Natural killer cell treated with Interleukin-12 subunit alpha and Interleukin-12 subunit beta and Interleukin-15 and Interleukin-18, amount 100 ng/mL, for 72 hours (primary cell): ENCODE measurements around the gene ESRRA. TPM values are rescaled to one million over a fixed set of nuclear protein-coding genes. Genes with fewer than 3 reads are reported as not detected.
A peak's percentile ranks its signal among the peaks of the same experiment; 100 is the strongest.

Experiments
- ATAC-seq, 2 donors: fragments of 150-1000 bp; cut with Tn5 transposase in 1 of 2; sonication (Bioruptor Pico), chemical (Tn5 transposase) in 1 of 2; 2 replicates each; pipeline ENCODE4 v1.10.0; 2021
- DNase-seq: peaks from one replicate; pipeline ENCODE4 v3.0.0; 2022; ENCODE audit warnings: low spot score
- H3K27ac Mint-ChIP-seq, 2 donors: 1 replicate in 1 of 2; 2 replicates in 1 of 2; pipeline ENCODE4 v1.8.0; 2022; ENCODE audit warnings: mixed read lengths in 2 of 2, mild to moderate bottlenecking in 1 of 2, moderate library complexity in 1 of 2
- H3K27me3 Mint-ChIP-seq, 2 donors: 1 replicate in 1 of 2; 2 replicates in 1 of 2; pipeline ENCODE4 v1.8.0; 2022; ENCODE audit warnings: mixed read lengths in 2 of 2
- H3K36me3 Mint-ChIP-seq: one replicate; pipeline ENCODE4 v1.8.0; 2022; ENCODE audit warnings: mixed read lengths
- H3K4me1 Mint-ChIP-seq, 2 donors: 1 replicate in 1 of 2; 2 replicates in 1 of 2; pipeline ENCODE4 v1.8.0; 2022; ENCODE audit warnings: low read depth in 2 of 2, mixed read lengths in 2 of 2, mild to moderate bottlenecking in 1 of 2
- H3K4me3 Mint-ChIP-seq: one replicate; pipeline ENCODE4 v1.8.0; 2022; ENCODE audit warnings: mixed read lengths
- H3K9me3 Mint-ChIP-seq: 2 replicates; pipeline ENCODE4 v1.8.0; 2022; ENCODE audit warnings: mixed read lengths
- total RNA-seq, 2 donors: library from RNA; stranded (reverse); gene quantifications; one replicate each; pipeline ENCODE4 v1.2.3, GENCODE V29; 2022

ESRRA gene
- total RNA-seq, 2 donors from 2014 or later: 67.2 to 116 TPM

DNA sequence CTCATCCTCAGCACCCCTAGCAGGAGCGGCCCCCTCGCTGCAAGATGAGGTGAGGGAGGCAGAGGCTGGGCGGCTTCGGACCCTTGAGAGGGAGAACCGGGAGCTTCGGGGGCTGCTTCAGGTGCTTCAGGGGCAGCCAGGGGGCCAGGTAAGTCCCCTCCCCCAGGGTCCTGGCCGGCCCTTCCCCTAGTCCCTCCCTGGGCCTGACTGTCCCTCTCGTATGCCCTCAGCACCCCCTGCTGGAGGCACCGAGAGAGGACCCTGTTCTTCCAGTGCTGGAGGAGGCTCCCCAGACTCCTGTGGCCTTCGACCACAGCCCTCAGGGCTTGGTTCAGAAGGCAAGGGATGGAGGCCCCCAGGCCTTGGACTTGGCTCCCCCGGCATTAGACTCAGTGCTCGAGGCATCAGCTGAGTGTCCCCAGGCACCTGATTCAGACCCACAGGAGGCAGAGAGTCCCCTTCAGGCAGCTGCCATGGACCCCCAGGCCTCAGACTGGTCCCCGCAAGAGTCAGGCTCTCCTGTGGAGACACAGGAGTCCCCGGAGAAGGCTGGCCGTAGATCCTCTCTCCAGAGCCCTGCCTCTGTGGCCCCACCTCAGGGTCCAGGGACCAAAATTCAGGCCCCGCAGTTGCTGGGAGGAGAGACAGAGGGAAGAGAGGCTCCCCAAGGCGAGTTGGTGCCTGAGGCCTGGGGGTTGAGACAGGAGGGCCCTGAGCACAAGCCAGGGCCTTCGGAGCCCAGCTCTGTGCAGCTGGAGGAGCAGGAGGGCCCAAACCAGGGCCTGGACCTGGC lies 38.6 kb downstream of the ESRRA start:
- Mint-ChIP-seq H3K4me3 (no peak overlapping the region), H3K27ac (no peak overlapping the region), H3K27me3 (no peaks in the 10 kb centered on the region), H3K9me3 (no peaks in the 10 kb centered on the region), H3K36me3 (no peaks in the 10 kb centered on the region), H3K4me1 (peaks cover 19 to 45% of the 10 kb centered on the region in 2 donors)
- DNase-seq (no peak), ATAC-seq (no peak)

DNA sequence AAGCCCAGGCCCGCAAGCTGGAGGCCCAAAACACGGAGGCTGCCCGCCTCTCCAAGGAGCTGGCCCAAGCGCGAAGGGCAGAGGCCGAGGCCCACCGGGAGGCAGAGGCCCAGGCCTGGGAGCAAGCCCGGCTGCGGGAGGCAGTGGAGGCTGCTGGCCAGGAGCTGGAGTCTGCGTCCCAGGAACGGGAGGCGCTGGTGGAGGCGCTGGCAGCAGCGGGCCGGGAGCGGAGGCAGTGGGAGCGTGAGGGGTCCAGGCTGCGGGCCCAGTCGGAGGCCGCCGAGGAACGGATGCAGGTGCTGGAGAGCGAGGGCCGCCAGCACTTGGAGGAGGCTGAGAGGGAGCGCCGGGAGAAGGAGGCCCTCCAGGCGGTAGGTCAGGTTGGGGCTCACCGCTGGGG lies 39.5 kb downstream of the ESRRA start:
- DNase-seq (no peak), ATAC-seq (no peak)
- Mint-ChIP-seq H3K27ac (no peak overlapping the region), H3K4me1 (peaks cover 11 to 37% of the 10 kb centered on the region in 2 donors), H3K36me3 (no peaks in the 10 kb centered on the region), H3K9me3 (no peaks in the 10 kb centered on the region), H3K4me3 (no peak overlapping the region), H3K27me3 (no peaks in the 10 kb centered on the region)

DNA sequence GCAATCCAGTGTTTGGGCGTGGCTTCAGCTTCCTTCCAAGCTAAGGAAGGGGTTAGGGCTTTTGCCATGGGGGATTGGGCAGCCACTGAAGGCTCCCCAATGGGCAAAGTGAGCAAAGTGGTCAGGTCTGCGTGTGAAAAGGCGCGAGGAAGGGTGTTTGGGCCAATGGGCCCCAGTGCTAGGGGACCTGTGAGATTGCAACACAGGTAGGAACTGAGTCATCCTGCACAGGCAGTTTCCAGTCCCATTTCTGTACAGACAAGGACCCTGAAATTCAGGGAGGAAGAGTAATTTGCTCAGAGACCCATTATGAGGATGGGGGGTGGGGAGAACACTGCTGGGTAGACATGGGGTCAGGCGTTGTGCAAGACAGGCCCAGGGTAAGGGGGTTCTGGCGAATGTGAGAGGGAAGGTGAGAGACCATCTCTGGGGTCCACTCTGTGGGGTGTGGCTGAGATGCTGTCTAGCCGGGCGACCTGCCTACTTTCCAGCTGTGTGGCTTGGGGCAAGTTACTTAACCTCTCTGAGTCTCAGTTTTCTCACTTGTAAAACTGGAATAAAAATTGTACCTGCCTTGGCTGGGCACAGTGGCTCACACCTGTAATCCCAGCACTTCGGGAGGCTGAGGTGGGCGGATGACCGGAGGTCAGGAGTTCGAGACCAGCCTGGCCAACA lies 42.0 kb downstream of the ESRRA start:
- no peaks in the 10 kb centered on the region for H3K27me3 Mint-ChIP-seq
- peak; percentile 47 to 56 for ATAC-seq
- no peaks in the 10 kb centered on the region for H3K9me3 Mint-ChIP-seq
- peak overlapping the region; percentile 34 for H3K4me3 Mint-ChIP-seq
- H3K4me1 Mint-ChIP-seq: peaks cover 5 to 26% of the 10 kb centered on the region in 2 donors
- H3K36me3 Mint-ChIP-seq: no peaks in the 10 kb centered on the region
- peak overlapping the region; percentile 40 to 85 for H3K27ac Mint-ChIP-seq
- no peak for DNase-seq

DNA sequence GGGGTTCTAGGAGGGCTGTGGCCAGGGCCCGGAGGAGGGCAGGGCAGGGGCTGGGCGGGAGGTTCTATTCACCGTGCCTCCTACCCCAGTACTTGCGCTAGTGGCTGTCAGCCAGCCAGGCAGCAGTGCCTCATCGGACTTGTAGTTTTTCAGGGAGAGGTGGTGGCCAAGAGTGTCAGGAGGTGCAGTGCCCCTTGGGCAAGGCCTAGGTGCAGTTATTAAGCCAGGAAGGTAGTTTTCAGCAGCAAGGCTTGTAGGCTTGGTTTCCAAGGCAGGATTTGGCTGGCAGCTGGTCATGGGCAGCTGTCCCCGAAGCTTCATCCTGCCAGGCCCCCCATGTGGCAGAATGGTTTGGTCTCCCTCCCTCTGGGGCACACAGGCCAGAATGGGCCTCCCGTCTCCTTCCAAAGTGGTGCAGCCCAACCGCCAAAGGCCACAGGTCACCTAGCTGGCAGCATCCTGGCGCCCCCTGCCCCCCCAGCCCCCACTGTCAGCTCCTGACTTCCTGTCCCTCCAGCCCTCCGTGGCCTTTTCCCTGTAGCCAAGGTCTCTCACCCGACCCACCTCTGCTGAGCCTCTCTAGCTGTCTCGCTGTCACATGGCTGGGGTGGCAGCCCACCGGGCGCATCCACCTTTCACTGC lies 43.2 kb downstream of the ESRRA start:
- H3K4me3 Mint-ChIP-seq: no peak overlapping the region
- no peaks in the 10 kb centered on the region for H3K27me3 Mint-ChIP-seq
- H3K9me3 Mint-ChIP-seq: no peaks in the 10 kb centered on the region
- DNase-seq (no peak), ATAC-seq (no peak)
- no peaks in the 10 kb centered on the region for H3K36me3 Mint-ChIP-seq
- H3K4me1 Mint-ChIP-seq: peaks cover 5 to 21% of the 10 kb centered on the region in 2 donors
- H3K27ac Mint-ChIP-seq: no peak overlapping the region

DNA sequence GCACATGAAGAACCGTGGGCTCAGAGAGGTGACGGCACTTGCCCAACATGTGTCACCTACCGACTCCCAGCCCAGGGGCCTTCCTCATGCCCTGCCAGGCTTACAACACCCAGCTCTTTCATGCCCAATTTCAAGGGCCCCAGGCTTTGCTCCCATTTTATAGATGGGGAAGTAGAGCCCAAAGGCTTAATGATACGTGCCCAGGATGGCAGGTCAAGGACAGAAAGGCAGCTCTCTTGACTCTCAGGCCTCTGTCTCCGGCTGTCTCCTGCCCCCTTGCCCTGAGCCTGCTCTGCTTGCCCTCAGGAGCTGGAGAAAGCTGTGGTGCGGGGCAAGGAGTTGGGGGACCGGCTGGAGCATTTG lies 43.7 kb downstream of the ESRRA start:
- H3K4me1 Mint-ChIP-seq: peaks cover 5 to 21% of the 10 kb centered on the region in 2 donors
- no peak overlapping the region for H3K4me3 Mint-ChIP-seq
- H3K27me3 Mint-ChIP-seq: no peaks in the 10 kb centered on the region
- DNase-seq: no peak
- ATAC-seq: no peak
- H3K9me3 Mint-ChIP-seq: no peaks in the 10 kb centered on the region
- no peaks in the 10 kb centered on the region for H3K36me3 Mint-ChIP-seq
- no peak overlapping the region for H3K27ac Mint-ChIP-seq

DNA sequence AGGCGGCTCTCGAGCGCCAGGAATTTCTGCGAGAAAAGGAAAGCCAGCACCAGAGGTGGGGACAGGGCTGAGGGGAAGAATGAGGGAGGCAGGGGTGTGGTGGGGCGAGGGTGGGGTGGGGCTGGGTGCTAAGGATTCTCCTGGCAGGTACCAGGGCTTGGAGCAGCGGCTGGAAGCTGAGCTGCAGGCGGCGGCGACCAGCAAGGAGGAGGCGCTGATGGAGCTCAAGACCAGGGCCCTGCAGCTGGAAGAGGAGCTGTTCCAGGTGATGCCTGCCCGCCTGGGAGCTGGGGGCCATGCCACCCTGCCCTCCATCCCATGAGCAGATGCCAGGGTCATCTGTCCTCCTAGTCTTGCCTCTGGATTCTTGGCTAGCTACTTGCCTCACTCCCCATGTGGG lies 44.1 kb downstream of the ESRRA start:
- Mint-ChIP-seq H3K4me3 (no peak overlapping the region), H3K27me3 (no peaks in the 10 kb centered on the region), H3K9me3 (no peaks in the 10 kb centered on the region), H3K36me3 (no peaks in the 10 kb centered on the region), H3K4me1 (peaks cover 5 to 21% of the 10 kb centered on the region in 2 donors), H3K27ac (no peak overlapping the region)
- DNase-seq (no peak), ATAC-seq (no peak)

DNA sequence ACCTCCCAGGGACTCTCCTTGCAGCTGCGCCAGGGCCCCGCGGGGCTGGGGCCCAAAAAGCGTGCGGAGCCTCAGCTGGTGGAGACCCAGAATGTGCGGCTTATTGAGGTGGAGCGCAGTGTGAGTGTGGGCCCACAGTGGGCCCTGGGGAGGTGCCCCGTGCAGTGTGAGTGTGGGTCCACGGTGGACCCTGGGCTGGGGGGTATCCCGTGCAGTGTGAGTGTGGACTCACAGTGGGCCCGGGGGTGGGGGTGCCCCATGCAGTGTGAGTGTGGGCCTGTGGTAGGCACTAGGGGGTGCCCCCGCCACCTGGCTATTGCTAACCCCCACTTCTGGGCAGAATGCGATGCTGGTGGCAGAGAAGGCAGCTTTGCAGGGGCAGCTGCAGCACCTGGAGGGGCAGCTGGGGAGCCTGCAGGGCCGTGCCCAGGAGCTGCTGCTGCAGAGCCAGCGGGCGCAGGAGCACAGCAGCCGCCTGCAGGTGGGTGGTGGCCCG lies 45.9 kb downstream of the ESRRA start:
- no peaks in the 10 kb centered on the region for H3K9me3 Mint-ChIP-seq
- H3K4me3 Mint-ChIP-seq: no peak overlapping the region
- H3K36me3 Mint-ChIP-seq: no peaks in the 10 kb centered on the region
- DNase-seq (peak; percentile 39), ATAC-seq (no peak)
- peaks cover 5 to 13% of the 10 kb centered on the region in 2 donors for H3K4me1 Mint-ChIP-seq
- no peaks in the 10 kb centered on the region for H3K27me3 Mint-ChIP-seq
- no peak overlapping the region for H3K27ac Mint-ChIP-seq

DNA sequence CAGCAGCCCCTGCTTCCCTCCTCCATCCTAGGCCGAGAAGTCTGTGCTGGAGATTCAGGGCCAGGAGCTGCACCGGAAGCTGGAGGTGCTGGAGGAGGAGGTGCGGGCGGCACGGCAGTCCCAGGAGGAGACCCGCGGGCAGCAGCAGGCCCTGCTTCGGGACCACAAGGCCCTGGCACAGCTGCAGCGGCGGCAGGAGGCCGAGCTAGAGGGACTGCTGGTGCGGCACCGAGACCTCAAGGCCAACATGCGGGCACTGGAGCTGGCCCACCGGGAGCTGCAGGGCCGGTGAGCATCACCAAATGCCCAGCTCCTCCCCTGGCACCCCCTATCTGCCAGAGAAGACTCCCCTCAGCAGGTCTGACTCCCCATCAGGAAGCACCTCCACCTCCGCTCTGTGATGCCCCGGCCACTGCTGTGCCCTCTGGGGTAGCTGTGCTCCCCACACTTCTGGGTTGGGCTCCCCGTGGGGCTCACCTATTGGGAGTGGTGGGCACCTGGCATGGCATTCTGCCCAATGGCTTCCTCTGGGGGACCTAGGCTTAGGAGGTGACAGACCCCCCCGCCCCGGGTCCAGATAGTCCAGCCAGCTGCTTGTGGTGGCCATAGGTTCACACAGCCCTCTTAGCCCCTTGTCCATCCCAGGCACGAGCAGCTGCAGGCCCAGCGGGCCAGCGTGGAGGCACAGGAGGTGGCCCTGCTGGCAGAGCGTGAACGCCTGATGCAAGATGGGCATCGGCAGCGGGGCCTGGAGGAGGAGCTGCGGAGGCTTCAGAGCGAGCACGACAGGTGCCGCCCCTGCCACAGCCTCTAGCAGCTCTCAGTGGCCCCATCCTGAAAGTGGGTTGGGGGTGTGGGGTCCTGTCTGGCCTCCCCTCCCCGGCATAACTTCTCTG lies 47.0 kb downstream of the ESRRA start:
- ATAC-seq: no peak
- Mint-ChIP-seq H3K4me3 (no peak overlapping the region), H3K9me3 (no peaks in the 10 kb centered on the region)

DNA sequence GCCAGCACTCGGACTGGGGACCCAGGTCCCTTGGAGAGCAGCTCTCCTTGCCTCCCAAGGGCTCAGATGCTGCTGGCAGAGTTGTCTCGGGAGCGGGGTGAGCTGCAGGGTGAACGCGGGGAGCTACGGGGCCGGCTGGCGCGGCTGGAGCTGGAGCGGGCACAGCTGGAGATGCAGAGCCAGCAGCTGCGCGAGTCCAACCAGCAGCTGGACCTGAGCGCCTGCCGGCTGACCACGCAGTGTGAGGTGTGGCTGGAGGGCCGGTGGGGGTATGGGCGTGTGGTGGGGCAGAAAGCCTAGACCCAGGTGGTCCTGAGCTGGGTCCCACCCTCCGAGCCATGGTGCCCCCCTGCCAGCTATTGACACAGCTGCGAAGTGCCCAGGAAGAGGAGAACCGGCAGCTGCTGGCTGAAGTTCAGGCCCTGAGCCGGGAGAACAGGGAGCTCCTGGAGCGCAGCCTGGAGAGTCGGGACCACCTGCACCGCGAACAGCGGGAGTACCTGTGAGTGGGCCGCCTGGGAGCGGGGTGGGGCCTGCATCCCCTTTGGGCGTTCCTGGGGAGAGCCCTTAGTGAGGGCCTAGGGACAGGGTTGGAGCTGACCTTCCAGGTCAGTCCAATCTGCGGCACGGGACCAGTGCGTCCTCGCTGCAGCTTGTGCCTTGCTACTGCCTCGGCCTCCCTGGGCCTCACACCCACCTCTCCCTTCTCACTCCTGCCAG lies 47.8 kb downstream of the ESRRA start:
- Mint-ChIP-seq H3K27me3 (no peaks in the 10 kb centered on the region), H3K36me3 (no peaks in the 10 kb centered on the region), H3K4me1 (peaks cover 7 to 16% of the 10 kb centered on the region in 2 donors)

More for the DNA sequence above, 47.0 kb downstream of the ESRRA start:
- peaks cover 9 to 13% of the 10 kb centered on the region in 2 donors for H3K4me1 Mint-ChIP-seq
- DNase-seq: peak; percentile 58
- no peaks in the 10 kb centered on the region for H3K36me3 Mint-ChIP-seq
- no peaks in the 10 kb centered on the region for H3K27me3 Mint-ChIP-seq
- H3K27ac Mint-ChIP-seq: no peak overlapping the region

DNA sequence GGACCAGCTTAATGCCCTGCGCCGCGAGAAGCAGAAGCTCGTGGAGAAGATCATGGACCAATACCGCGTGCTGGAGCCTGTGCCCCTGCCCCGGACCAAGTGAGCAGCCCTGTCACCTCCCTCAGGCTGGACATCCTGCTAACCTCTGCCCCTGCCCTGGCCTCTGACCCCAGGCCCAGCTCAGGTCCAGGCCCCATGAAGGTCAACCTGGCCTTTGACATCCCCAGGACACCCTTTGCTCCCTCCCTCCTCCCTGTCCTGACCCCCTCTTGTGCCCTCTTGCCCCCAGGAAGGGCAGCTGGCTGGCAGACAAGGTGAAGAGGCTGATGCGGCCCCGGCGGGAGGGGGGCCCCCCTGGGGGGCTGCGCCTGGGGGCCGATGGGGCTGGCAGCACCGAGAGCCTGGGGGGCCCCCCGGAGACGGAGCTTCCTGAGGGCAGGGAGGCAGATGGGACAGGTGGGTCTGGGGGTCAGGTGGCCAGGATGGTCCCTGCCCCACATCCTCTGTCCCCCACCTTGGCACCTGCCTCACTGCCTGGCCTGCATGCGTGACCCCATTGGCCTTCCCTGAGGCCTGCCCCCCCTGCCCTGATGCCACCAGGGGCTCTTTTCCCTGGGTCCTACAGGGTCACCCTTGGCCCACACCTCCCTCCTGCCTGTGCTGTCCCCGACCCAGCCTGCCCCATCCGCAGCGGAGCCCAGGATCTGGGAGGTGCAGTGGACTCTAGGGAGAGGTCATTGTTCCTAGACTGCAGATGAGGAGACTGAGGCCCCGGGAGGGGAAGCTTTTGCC lies 48.6 kb downstream of the ESRRA start:
- peaks cover 7 to 16% of the 10 kb centered on the region in 2 donors for H3K4me1 Mint-ChIP-seq
- H3K9me3 Mint-ChIP-seq: no peaks in the 10 kb centered on the region
- H3K4me3 Mint-ChIP-seq: no peak overlapping the region
- no peak for DNase-seq
- no peaks in the 10 kb centered on the region for H3K27me3 Mint-ChIP-seq
- H3K36me3 Mint-ChIP-seq: no peaks in the 10 kb centered on the region
- H3K27ac Mint-ChIP-seq: no peak overlapping the region
- no peak for ATAC-seq

More for the DNA sequence above, 47.8 kb downstream of the ESRRA start:
- DNase-seq (no peak), ATAC-seq (no peak)
- Mint-ChIP-seq H3K4me3 (no peak overlapping the region), H3K9me3 (no peaks in the 10 kb centered on the region), H3K27ac (no peak overlapping the region)

DNA sequence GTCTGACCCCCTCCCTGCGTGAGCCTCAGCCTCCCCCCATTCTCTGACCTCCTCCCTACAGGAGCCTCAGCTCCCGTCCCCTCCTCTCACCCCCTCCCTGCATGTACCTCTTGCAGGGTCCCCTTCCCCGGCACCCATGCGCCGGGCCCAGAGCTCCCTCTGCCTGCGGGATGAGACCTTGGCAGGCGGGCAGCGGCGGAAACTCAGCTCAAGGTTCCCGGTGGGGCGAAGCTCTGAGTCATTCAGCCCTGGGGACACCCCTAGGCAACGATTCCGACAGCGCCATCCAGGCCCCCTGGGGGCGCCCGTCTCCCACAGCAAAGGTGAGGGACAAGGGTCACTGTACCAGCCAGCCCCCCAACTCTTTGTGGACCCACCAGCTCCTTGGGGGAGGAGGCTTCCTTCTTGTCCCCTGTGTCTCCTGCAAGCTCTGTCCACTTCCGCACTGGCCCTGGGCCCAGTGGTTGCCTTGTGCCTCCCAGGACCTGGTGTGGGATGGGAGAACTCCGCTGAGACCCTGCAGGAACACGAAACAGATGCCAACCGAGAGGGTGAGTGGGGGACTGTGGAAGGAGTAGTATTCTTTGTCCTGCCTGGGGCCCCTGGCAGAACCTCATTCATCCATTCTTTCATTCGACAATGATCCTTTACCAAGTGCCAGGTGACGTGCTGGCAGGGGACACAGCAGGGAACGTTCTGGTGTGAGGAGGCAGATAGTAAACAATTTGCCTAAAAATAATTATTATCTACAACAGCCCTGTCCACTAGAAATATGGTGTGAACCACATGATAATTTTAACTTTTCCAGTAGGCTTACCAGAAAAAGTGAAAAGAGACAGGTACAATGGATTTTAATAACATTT lies 50.0 kb downstream of the ESRRA start:
- H3K4me1 Mint-ChIP-seq: peaks cover 16 to 22% of the 10 kb centered on the region in 2 donors
- no peak for ATAC-seq

More for the DNA sequence above, 50.0 kb downstream of the ESRRA start:
- peak; percentile 22 for DNase-seq
- Mint-ChIP-seq H3K27ac (no peak overlapping the region), H3K9me3 (no peaks in the 10 kb centered on the region), H3K36me3 (no peaks in the 10 kb centered on the region), H3K4me3 (no peak overlapping the region), H3K27me3 (no peaks in the 10 kb centered on the region)
